SH-SY5Y (cell line): ENCODE results near the gene GAPVD1.

Experiments used
- GATA2 ChIP-seq: IDR thresholded peaks from 2 replicates; pipeline ENCODE4 v1.6.1; 2011; ENCODE audit warnings: mild to moderate bottlenecking, low read depth, low read length
- GATA3 ChIP-seq: IDR thresholded peaks from 2 replicates; pipeline ENCODE4 v1.6.1; 2011; ENCODE audit warnings: low read depth, mild to moderate bottlenecking, low read length, moderate library complexity

GAPVD1 gene, protein sequence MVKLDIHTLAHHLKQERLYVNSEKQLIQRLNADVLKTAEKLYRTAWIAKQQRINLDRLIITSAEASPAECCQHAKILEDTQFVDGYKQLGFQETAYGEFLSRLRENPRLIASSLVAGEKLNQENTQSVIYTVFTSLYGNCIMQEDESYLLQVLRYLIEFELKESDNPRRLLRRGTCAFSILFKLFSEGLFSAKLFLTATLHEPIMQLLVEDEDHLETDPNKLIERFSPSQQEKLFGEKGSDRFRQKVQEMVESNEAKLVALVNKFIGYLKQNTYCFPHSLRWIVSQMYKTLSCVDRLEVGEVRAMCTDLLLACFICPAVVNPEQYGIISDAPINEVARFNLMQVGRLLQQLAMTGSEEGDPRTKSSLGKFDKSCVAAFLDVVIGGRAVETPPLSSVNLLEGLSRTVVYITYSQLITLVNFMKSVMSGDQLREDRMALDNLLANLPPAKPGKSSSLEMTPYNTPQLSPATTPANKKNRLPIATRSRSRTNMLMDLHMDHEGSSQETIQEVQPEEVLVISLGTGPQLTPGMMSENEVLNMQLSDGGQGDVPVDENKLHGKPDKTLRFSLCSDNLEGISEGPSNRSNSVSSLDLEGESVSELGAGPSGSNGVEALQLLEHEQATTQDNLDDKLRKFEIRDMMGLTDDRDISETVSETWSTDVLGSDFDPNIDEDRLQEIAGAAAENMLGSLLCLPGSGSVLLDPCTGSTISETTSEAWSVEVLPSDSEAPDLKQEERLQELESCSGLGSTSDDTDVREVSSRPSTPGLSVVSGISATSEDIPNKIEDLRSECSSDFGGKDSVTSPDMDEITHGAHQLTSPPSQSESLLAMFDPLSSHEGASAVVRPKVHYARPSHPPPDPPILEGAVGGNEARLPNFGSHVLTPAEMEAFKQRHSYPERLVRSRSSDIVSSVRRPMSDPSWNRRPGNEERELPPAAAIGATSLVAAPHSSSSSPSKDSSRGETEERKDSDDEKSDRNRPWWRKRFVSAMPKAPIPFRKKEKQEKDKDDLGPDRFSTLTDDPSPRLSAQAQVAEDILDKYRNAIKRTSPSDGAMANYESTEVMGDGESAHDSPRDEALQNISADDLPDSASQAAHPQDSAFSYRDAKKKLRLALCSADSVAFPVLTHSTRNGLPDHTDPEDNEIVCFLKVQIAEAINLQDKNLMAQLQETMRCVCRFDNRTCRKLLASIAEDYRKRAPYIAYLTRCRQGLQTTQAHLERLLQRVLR (N-terminal part only)

DNA sequence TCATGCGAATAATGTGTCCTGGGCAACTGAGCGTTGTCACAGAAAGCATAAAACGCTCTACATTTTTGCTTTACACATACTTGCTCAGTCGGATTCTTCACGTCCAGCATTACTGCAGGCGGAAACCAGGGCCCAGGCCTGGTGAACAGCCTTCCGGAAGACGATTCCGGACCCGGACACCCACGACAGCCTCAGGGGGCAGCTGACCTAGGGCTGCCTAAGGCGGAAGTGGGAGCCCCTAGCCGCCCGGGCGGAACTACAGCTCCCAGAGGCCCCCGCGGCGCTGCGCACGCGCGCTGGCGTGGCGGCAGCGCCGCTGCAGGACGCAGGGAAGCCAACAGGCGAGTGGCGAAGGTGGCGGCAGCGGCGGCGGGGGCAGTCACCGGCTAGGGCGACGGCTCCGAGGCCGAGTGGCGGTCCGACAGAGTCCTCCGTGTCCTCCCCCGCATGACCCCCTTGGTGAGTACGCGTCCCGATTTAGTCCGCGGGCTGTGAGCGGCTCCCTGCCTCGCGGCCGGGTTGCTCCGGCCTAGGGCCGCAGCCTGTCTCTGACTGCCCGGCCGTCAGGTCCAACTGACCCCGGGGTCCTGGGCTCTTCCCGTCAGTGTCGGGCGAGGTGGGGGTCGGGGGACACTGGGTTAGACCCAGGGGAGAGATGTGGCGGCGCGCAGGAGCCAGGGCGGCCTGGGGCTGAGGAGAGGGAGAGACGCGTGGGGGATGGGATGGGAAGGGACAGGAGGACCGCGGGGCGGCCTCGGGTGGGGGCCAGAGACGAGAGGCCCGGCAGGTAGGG, at the start of gene GAPVD1:
Gene GAPVD1 (plus strand): TSS at position 326 of the 793 bp plus-strand sequence. CDS start 37,096 bp downstream, outside the sequence.
- TF ChIP-seq GATA3 (no peak), GATA2 (no peak)

DNA sequence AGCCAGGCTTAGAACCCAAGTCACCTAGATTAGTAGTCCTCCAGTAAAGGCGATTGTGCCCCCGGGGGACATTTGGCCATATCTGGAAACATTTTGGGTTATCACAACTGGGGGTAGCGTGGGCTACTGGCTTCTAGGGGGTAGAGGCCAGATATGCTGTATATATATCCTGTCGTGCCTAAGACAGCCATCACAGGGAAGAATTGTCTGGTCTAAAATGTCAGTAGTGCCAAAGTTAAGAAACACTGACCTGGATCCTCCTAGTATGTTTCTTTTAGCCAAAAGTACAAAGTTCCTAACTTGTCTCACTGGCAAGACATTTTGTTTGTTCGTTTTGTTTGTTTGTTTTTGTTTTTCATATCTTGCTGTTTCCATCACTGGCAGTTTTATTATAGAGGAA, 47.4 kb upstream of the GAPVD1 start:
- TF ChIP-seq GATA2 (no peak), GATA3 (no peak)

DNA sequence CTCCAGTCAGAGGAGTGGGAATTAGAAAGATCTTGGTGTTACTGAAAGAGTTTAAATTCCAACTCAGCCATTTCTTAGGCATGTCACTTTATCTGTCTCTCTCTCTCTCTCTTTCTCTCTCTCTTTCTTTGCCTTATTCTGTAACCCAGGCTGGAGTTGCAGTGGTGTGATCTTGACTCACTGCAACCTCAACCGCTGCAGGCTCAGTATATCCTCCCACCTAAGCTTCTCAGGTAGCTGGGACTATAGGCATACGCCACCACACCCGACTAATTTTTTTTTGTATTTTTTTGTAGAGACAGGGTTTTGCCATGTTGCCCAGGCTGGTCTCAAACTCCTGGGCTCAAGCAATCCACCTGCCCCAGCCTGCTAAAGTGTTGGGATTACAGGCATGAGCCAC, 43.0 kb upstream of the GAPVD1 start:
- no peak for TF ChIP-seq GATA3
- no peak for TF ChIP-seq GATA2

DNA sequence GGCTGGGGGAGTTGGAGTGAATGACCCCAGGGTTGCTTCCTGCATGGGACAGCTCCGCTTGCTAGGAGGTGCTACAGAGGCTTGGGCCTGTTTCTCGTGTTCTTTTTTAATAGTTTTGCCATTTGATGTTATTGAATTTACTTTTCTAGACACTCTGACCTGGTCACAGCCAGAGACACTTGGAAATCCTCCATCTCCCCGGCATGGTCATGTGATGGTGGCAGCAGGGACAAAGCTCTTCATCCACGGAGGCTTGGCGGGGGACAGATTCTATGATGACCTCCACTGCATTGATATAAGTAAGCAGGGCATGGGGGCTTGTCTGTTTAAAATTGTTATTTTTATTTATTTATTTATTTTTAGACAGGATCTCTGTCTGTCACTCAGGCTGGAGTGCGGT, 33.9 kb upstream of the GAPVD1 start:
- TF ChIP-seq GATA3: no peak
- no peak for TF ChIP-seq GATA2

DNA sequence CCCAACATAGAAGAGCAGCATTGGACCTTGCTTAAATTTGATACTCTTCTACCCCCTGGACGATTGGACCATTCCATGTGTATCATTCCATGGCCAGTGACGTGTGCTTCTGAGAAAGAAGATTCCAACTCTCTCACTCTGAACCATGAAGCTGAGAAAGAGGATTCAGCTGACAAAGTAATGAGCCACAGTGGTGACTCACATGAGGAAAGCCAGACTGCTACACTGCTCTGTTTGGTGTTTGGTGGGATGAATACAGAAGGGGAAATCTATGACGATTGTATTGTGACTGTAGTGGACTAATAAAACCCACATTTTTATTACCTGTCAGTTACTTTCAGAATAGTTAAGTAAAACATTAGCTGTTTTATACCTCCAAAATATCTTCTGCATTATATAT, 27.9 kb upstream of the GAPVD1 start:
- TF ChIP-seq GATA3: no peak
- TF ChIP-seq GATA2: no peak

DNA sequence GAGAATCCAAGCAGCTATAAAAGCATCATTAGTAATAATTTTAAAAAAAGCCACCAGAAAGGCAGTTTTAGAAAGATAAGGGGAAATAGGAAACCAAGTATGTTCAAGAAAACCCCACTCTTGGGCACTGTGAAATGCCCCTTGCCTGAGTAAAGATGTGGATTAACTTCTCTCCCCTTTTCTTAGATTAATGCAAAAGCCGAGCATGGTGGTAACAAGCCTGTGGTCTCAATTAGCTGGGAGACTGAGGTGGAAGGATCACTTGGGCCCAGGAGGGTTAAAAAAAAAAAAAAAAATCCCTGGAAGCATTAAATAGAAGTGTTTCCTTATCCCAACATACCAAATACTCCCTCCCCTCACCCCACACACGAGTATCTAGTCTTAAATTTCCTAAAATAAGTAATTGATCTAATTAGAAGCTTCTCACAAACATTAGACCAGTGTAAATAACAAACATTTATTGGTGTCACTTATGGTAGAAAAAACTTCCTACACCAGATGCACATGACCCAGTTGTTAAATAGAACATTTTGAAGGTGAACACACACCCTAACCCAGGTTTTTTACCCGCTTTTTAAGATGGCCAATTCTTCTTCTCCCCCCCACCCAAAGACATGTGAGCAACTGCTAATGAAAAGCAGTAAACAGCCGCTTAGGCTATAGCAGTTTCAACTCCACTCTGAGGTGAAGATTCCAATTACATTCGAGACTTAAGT, 25.7 kb upstream of the GAPVD1 start:
- TF ChIP-seq GATA2 (no peak), GATA3 (no peak)

DNA sequence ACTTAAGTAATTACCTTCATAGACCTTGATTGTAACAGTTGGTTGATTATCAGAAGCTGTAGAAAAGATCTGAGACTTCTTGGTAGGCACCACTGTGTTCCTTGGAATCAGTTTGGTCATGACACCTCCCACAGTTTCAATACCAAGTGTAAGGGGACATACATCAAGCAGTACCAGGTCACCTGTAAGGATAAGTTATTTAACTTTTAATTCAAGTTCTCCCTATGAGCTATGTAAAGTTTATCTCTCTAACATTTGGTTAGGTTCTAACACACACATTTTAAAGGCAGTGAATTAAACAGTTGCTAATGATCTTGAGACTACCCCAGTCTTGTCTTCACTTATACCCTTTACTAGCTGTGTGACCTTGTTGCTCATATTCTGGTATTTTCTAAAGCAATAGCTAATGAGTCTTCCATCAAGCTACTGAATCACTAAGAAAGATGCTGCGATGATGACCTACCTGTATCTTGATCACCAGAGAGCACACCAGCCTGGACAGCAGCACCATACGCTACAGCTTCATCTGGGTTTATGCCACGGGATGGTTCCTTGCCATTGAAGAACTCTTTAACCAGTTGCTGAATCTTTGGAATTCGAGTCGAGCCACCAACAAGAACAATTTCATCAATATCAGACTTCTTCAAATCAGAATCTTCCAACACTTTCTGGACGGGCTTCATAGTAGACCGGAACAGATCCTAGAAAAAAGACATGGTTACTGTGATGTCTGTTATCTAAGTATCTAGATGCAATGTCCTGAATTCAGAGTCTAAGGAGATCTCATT, 23.3 kb upstream of the GAPVD1 start:
- TF ChIP-seq GATA3 (no peak), GATA2 (no peak)

DNA sequence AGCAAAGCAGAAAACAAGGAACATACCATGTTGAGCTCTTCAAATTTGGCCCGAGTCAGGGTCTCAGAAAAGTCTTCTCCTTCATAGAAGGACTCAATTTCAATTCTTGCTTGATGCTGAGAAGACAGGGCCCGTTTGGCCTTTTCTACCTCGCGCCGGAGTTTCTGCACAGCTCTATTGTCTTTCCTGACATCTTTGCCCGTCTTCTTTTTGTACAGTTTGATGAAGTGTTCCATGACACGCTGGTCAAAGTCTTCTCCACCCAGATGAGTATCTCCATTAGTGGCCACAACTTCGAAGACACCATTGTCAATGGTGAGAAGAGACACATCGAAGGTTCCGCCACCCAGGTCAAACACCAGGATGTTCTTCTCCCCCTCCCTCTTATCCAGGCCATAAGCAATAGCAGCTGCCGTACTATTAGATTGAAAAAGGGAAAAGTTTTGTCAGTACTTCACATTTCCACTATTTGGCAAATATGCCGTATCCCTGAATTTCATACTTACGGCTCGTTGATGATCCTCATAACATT, 22.6 kb upstream of the GAPVD1 start:
- TF ChIP-seq GATA3 (no peak), GATA2 (no peak)

DNA sequence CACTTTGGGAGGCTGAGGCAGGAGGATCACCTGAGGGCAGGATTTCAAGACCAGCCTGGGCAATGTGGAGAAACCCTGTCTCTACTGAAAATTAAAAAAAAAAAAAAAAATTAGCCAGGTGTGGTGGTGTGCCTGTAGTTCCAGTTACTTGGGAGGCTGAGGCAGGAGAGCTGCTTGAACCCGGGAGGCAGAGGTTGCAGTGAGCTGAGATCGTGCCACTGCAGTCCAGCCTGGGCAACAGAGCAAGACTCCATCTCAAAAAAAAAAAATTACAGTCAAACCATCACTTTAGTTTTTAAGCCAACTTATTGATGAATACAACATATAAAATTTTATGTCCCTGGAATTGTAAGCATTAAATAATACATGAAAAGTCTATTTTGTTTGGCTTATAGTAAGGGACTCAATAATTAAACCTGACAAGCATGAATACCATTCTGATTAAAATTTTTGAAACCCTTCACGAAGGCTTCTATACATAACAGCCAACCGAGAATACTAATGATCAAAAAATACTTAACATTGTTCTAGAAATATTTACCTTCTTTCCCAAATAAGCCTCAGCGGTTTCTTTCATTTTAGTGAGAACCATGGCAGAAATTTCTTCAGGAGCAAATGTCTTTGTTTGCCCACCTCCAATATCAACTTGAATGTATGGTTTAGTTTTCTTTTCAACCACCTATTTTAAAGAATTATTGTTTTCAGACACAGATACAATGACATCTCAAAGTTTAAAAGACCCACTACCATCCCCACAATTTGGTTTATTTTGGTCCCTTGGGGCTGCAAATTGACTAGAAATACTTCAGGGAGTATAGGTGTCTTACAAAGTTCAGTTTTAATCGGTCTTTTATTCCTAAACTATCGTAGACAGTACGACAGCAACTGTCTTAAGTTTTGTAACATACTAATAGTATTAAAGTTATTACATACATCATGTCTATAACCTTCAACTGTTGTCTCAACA, 21.7 kb upstream of the GAPVD1 start:
- TF ChIP-seq GATA2 (no peak), GATA3 (no peak)

DNA sequence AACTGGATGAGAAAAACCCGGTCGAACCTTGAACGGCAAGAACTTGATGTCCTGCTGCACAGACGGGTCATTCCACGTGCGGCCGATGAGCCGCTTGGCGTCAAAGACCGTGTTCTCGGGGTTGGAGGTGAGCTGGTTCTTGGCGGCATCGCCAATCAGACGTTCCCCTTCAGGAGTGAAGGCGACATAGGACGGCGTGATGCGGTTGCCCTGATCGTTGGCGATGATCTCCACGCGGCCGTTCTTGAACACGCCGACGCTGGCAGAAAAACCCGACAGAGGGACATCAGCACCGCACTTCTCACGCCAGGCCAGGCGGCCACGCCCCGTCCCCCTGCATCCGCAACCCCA, 21.0 kb upstream of the GAPVD1 start:
- TF ChIP-seq GATA2 (no peak), GATA3 (no peak)

DNA sequence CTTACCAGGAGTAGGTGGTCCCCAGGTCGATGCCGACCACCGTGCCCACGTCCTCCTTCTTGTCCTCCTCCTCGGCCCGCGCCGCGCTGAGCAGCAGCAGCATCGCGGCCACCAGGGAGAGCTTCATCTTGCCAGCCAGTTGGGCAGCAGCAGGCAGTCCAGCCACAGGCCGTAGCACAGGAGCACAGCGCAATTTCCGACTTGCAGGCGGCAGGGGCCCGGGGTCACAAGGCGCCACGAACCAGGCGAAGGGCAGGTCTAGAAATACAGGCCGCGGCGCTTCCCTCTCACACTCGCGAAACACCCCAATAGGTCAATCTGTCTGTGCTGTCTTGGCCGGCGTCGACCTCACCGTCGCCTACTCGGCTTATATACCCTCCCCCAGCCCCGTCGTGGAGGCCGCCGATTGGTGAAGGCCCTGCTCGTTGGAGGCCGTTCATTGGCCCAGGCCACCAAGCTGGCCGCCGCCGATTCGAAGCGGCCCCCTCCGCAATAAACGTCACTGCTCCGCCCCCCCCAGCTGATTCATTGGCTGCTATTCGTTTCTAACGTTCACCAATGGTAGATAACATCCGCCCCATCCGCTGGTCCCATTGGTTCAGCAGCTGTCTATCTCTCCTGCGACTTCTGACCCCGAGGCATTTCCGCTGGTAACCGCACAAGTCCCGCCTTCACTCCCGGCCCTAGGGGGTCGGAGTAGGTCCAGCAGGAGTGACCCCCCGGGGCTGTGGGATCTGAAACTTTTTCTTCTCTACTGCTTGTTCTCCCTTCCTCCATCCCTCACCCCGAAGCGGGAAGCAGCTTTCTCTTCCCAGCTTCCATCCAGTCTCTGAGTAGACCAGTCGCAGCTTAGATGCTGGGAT, 20.4 kb upstream of the GAPVD1 start, which contains the start of gene HSPA5:
Gene HSPA5 (minus strand): TSS at position 344 of the 863 bp plus-strand sequence. CDS start 217 bp downstream, at position 127.
- no peak for TF ChIP-seq GATA3
- no peak for TF ChIP-seq GATA2
